Tibial nerve (tissue), 4 donors: ENCODE results near the gene TSHZ3. TPM values are rescaled to one million over a fixed set of nuclear protein-coding genes. Genes with fewer than 3 reads are reported as not detected.

Experiments
- DNase-seq, 2 donors: peaks; one replicate each; pipeline ENCODE4 v3.0.0-alpha.2; 2019; ENCODE audit warnings: low spot score in 2 of 2
- H3K27ac ChIP-seq, 4 donors: fragments of 200-600 bp; sonication (generic) in 3 of 4; one replicate each; pipeline ENCODE4 v1.5.1; 2017 to 2019; ENCODE audit warnings: mild to moderate bottlenecking in 1 of 4
- H3K27me3 ChIP-seq, 2 donors: fragments of 200-600 bp; sonication (generic) in 1 of 2; one replicate each; pipeline versions ENCODE4 v1.5.1 to v1.6.0; 2017 to 2019
- H3K36me3 ChIP-seq, 3 donors: fragments of 200-600 bp; sonication (generic); one replicate each; pipeline ENCODE4 v1.5.1; 2018 to 2019
- H3K4me1 ChIP-seq, 4 donors: fragments of 200-600 bp; sonication (generic) in 3 of 4; one replicate each; pipeline ENCODE4 v1.5.1; 2017 to 2019
- H3K4me3 ChIP-seq, 4 donors: fragments of 200-600 bp; sonication (generic) in 3 of 4; one replicate each; pipeline ENCODE4 v1.5.1; 2017 to 2019; ENCODE audit warnings: mild to moderate bottlenecking in 1 of 4, moderate library complexity in 1 of 4
- H3K9me3 ChIP-seq, 4 donors: fragments of 200-600 bp; sonication (generic) in 3 of 4; one replicate each; pipeline ENCODE4 v1.5.1; 2017 to 2019
- EP300 ChIP-seq, 2 donors: sonication (generic); formaldehyde crosslinking; IDR thresholded peaks; one replicate each; pipeline ENCODE4 v1.6.1; 2017; ENCODE audit warnings: antibody characterized with exemption in 2 of 2, mild to moderate bottlenecking in 1 of 2
- POLR2A ChIP-seq, 2 donors: fragments of 450-650 bp; IDR thresholded peaks; one replicate each; pipeline ENCODE4 v1.6.1; 2017; ENCODE audit warnings: antibody characterized with exemption in 2 of 2, mild to moderate bottlenecking in 2 of 2, moderate library complexity in 2 of 2
- WGBS, 2 donors: methylation state at CpG; one replicate each; pipeline ENCODE4 v1.1.5; 2018; 5-methylcytosine and 5-hydroxymethylcytosine counted together
- total RNA-seq, 4 donors: library from RNA; depleted of rRNA; stranded (reverse); fragments of >200 nt; gene quantifications; one replicate each; pipeline ENCODE4 v1.1.0, GENCODE V29; 2016
- TF ChIP-seq, protein P1 (sequence below), 5 experiments: fragments of 200-600 bp in 3 of 5; fragments of 450-650 bp in 2 of 5; sonication (generic) in 3 of 5; IDR thresholded peaks; one replicate each; pipeline ENCODE4 v1.5.1; 2016 to 2019; ENCODE audit warnings: antibody characterized with exemption in 5 of 5, mild to moderate bottlenecking in 3 of 5, moderate library complexity in 2 of 5

Gene TSHZ3
- 10 to 100 TPM; 20.4 to 22.4 (median 22.3) TPM for total RNA-seq

DNA sequence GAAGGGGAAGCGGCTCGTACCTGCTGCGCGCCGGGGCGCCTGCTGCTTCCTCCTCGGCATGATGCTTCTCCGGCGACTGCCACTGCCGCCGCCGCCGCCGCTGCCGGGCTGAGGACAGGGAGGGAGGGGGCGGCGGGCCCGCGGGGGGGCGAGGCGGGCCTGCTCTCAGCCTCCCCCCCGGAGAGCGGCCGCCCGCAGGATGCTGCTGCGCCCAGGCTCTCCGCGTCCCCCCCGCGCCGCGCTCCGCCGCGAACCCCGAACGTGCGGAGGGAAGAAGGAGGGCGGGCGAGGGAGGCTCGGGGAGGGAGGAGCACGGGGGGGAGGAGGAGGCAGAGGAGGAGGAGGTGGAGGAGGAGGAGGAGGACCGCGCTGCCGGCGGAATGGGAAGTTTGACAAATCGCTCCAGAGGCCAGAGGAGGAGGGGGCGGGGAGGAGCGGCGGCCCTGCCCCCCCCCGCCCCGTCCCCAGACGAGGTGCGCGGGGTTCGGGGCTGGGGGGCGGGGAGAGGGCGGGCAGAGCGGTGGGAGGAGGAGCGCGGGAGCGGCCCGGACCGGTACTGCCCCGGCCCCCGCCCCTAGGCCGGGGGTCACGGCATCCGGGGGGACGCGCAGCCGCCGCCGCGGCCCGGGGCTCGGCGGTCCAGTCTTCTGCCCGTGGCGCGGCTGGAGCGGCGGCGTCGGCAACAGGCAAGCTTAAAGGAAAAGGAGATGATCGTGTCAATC, at the start of gene TSHZ3:
Gene TSHZ3, minus strand, starts transcription at position 277 of the 722 bp plus-strand sequence. Its CDS starts 217 bp downstream, at position 60.
- H3K9me3 ChIP-seq, result no peaks in the 10 kb centered on the region
- H3K27me3 ChIP-seq, result peaks cover 0 to 28% of the 10 kb centered on the region in 2 donors
- H3K36me3 ChIP-seq, result no peaks in the 10 kb centered on the region
- peak within 1 kb of the TSS; percentile 81 to 94 (median 92) for H3K27ac ChIP-seq
- peak within 1 kb of the TSS; percentile 84 to 97 (median 90) for H3K4me3 ChIP-seq
- H3K4me1 ChIP-seq, result peaks cover 0 to 47% (median 7%) of the 10 kb centered on the region in 4 donors
- DNase-seq, result peak; percentile 70 to 72
- 1 to 6% methylated on average over 27 to 36 of the region's 86 CpGs for WGBS, 2 donors
- TF ChIP-seq, protein P1, sequence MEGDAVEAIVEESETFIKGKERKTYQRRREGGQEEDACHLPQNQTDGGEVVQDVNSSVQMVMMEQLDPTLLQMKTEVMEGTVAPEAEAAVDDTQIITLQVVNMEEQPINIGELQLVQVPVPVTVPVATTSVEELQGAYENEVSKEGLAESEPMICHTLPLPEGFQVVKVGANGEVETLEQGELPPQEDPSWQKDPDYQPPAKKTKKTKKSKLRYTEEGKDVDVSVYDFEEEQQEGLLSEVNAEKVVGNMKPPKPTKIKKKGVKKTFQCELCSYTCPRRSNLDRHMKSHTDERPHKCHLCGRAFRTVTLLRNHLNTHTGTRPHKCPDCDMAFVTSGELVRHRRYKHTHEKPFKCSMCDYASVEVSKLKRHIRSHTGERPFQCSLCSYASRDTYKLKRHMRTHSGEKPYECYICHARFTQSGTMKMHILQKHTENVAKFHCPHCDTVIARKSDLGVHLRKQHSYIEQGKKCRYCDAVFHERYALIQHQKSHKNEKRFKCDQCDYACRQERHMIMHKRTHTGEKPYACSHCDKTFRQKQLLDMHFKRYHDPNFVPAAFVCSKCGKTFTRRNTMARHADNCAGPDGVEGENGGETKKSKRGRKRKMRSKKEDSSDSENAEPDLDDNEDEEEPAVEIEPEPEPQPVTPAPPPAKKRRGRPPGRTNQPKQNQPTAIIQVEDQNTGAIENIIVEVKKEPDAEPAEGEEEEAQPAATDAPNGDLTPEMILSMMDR (IDR thresholded peaks at IDR 0.05), result no peak
- TF ChIP-seq POLR2A (IDR thresholded peaks at IDR 0.05), result peak in 1 of 2 donors; percentile 2
- TF ChIP-seq EP300 (IDR thresholded peaks at IDR 0.05), result peak in 1 of 2 donors; percentile 58

- Histone ChIP-seq H3K27ac (no peak overlapping the region), H3K27me3 (no peaks in the 10 kb centered on the region), H3K4me3 (no peak overlapping the region), H3K4me1 (no peaks in the 10 kb centered on the region), H3K9me3 (no peaks in the 10 kb centered on the region), H3K36me3 (no peaks in the 10 kb centered on the region)
- 71 to 75% methylated on average over 2 of the region's 2 CpGs for WGBS, 2 donors
- no peak for TF ChIP-seq EP300 (IDR thresholded peaks at IDR 0.05)
- TF ChIP-seq, protein P1 (IDR thresholded peaks at IDR 0.05), result no peak
- TF ChIP-seq POLR2A (IDR thresholded peaks at IDR 0.05), result no peak
- no peak for DNase-seq
These were observed 48.1 kb upstream of the TSHZ3 start for GRCh38 chr19:31397308-31397707.

GRCh38 chr19:31392464-31392863, 43.2 kb upstream of the TSHZ3 start:
- Histone ChIP-seq H3K36me3 (no peaks in the 10 kb centered on the region), H3K4me3 (no peak overlapping the region), H3K27me3 (no peaks in the 10 kb centered on the region), H3K4me1 (no peaks in the 10 kb centered on the region), H3K27ac (no peak overlapping the region), H3K9me3 (no peaks in the 10 kb centered on the region)
- no peak for TF ChIP-seq POLR2A (IDR thresholded peaks at IDR 0.05)
- TF ChIP-seq EP300 (IDR thresholded peaks at IDR 0.05), result no peak
- TF ChIP-seq, protein P1 (IDR thresholded peaks at IDR 0.05), result no peak
- DNase-seq, result no peak
- WGBS, 2 donors, result 67 to 79% methylated on average over 5 of the region's 5 CpGs

- H3K4me1 ChIP-seq, result no peaks in the 10 kb centered on the region
- no peaks in the 10 kb centered on the region for H3K27me3 ChIP-seq
- 76 to 79% methylated on average over 4 of the region's 4 CpGs for WGBS, 2 donors
- H3K27ac ChIP-seq, result no peak overlapping the region
- no peaks in the 10 kb centered on the region for H3K36me3 ChIP-seq
- no peak overlapping the region for H3K4me3 ChIP-seq
- DNase-seq, result no peak
- no peaks in the 10 kb centered on the region for H3K9me3 ChIP-seq
- TF ChIP-seq EP300 (IDR thresholded peaks at IDR 0.05), result no peak
- TF ChIP-seq POLR2A (IDR thresholded peaks at IDR 0.05), result no peak
- TF ChIP-seq, protein P1 (IDR thresholded peaks at IDR 0.05), result no peak
These were observed 42.3 kb upstream of the TSHZ3 start for GRCh38 chr19:31391518-31391917.

- no peaks in the 10 kb centered on the region for H3K9me3 ChIP-seq
- H3K27me3 ChIP-seq, result no peaks in the 10 kb centered on the region
- no peak for DNase-seq
- H3K4me3 ChIP-seq, result no peak overlapping the region
- no peaks in the 10 kb centered on the region for H3K36me3 ChIP-seq
- no peak overlapping the region for H3K27ac ChIP-seq
- WGBS, 2 donors, result 90 to 96% methylated on average over 6 of the region's 6 CpGs
- H3K4me1 ChIP-seq, result no peaks in the 10 kb centered on the region
- TF ChIP-seq, protein P1 (IDR thresholded peaks at IDR 0.05), result no peak
- TF ChIP-seq POLR2A (IDR thresholded peaks at IDR 0.05), result no peak
- TF ChIP-seq EP300 (IDR thresholded peaks at IDR 0.05), result no peak
These were observed 41.5 kb upstream of the TSHZ3 start for GRCh38 chr19:31390711-31391110.
